Mucosa of descending colon (tissue), 3 donors: Measurements from ENCODE around the gene XRCC6. TPM values are rescaled to one million over a fixed set of nuclear protein-coding genes. Genes with fewer than 3 reads are reported as not detected.
"Not testable (repeated sequence)": the region's sequence is repeated elsewhere in the genome, so short reads cannot be mapped to it uniquely, and the experiment has no call there.

ENCODE experiments used
- ATAC-seq: fragments of 200-7000 bp; cut with Tn5 transposase; one replicate; pipeline ENCODE4 v1.9.1; 2020; ENCODE audit warnings: mild to moderate bottlenecking, moderate library complexity
- DNase-seq, 3 donors: peaks; one replicate each; pipeline ENCODE4 v3.0.0-alpha.2; 2020
- H3K36me3 ChIP-seq: fragments of 200-600 bp; one replicate; pipeline ENCODE4 v1.8.0; 2021; ENCODE audit warnings: low read depth, mild to moderate bottlenecking
- H3K4me1 ChIP-seq: fragments of 200-600 bp; one replicate; pipeline ENCODE4 v1.8.0; 2021; ENCODE audit warnings: low read depth, mild to moderate bottlenecking
- H3K4me3 ChIP-seq: fragments of 200-600 bp; one replicate; pipeline ENCODE4 v1.8.0; 2021; ENCODE audit warnings: mild to moderate bottlenecking
- H3K9me3 ChIP-seq: fragments of 200-600 bp; one replicate; pipeline ENCODE4 v1.8.0; 2021; ENCODE audit warnings: mild to moderate bottlenecking
- intact Hi-C, 2 donors: fragments of 100-400 bp; cut with DNase I in 1 of 2; cut with micrococcal nuclease in 1 of 2; formaldehyde crosslinking; loops; one replicate each; pipeline versions ENCODE4 v1.11.0 to v1.11.1; 2022; cut with DNase I, micrococcal nuclease
- total RNA-seq, 3 donors: library from RNA; stranded (reverse); fragmentation: NEBNext Ultra II Directional in 2 of 3; extraction: Animal tissue kit (Norgen Biotek cat#: 25700) in 2 of 3; gene quantifications; one replicate each; pipeline versions ENCODE4 v1.2.1 to v1.2.4, GENCODE V29; 2021 to 2023
- TF ChIP-seq, protein P1 (sequence below): fragments of 200-600 bp; IDR thresholded peaks from one replicate; pipeline ENCODE4 v1.8.0; 2022; ENCODE audit warnings: antibody characterized with exemption, mild to moderate bottlenecking
- donor health status: DM: no; HTN: no; CAD: no; lungs with moderate emphysema.
- donor health status: DM: no; HTN: no; CAD: no.
- donor health status: DM: no; HTN: yes; CAD: no.

Gene XRCC6
- total RNA-seq, 3 donors from 2014 or later, result 169 to 193 (median 177) TPM

DNA sequence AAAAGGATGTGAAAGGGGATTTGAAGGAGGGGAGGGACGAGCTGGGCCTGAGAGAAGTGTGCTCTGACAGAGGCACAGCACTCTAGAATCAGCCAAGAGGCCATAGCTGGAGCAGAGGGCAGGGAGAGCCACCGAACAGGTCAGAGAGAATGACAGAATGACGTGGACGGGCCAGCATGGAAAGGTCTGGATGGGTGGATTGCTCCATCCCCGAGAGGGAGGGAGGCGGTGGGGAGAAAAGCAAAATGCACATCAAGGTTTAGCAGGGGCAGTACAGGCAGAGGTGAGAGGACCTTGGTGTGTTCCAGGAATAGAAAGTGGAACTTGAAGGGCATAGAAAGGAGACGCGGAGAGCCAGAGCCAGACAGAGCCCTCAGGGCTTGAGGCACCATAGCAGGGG is 38.4 kb upstream of the XRCC6 start:
- H3K4me1 ChIP-seq, result peaks cover 6% of the 10 kb centered on the region
- TF ChIP-seq, protein P1, sequence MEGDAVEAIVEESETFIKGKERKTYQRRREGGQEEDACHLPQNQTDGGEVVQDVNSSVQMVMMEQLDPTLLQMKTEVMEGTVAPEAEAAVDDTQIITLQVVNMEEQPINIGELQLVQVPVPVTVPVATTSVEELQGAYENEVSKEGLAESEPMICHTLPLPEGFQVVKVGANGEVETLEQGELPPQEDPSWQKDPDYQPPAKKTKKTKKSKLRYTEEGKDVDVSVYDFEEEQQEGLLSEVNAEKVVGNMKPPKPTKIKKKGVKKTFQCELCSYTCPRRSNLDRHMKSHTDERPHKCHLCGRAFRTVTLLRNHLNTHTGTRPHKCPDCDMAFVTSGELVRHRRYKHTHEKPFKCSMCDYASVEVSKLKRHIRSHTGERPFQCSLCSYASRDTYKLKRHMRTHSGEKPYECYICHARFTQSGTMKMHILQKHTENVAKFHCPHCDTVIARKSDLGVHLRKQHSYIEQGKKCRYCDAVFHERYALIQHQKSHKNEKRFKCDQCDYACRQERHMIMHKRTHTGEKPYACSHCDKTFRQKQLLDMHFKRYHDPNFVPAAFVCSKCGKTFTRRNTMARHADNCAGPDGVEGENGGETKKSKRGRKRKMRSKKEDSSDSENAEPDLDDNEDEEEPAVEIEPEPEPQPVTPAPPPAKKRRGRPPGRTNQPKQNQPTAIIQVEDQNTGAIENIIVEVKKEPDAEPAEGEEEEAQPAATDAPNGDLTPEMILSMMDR, result no peak
- H3K4me3 ChIP-seq, result no peak overlapping the region
- peaks cover 8% of the 10 kb centered on the region for H3K36me3 ChIP-seq
- H3K9me3 ChIP-seq, result no peaks in the 10 kb centered on the region
- no peak for DNase-seq
- ATAC-seq, result no peak
- intact Hi-C loops, result no loop called here

DNA sequence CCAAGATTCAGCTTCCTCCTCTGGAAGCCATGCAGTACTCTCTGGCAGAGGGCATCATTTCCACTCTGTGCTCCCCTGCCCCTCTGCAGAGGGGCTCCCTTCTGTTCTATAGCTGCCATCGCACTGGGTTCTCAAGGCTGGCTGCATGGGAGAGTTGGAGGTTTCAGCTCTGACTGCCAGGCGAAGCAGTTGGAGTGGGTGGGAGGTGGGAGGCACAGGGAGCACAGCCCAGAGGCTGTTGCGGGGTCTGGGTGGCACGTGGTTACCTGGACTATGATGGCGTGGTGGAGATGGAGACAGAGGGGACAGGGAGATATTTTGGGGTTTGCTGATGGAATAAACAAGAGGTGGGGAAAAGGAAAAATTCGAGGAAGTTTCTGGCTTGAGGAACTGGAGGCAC is 36.2 kb upstream of the XRCC6 start:
- Histone ChIP-seq H3K9me3 (no peaks in the 10 kb centered on the region), H3K4me1 (peaks cover 19% of the 10 kb centered on the region), H3K4me3 (no peak overlapping the region), H3K36me3 (peaks cover 8% of the 10 kb centered on the region)
- TF ChIP-seq, protein P1, result no peak
- ATAC-seq, result no peak
- intact Hi-C loops, result no loop called here
- no peak for DNase-seq

DNA sequence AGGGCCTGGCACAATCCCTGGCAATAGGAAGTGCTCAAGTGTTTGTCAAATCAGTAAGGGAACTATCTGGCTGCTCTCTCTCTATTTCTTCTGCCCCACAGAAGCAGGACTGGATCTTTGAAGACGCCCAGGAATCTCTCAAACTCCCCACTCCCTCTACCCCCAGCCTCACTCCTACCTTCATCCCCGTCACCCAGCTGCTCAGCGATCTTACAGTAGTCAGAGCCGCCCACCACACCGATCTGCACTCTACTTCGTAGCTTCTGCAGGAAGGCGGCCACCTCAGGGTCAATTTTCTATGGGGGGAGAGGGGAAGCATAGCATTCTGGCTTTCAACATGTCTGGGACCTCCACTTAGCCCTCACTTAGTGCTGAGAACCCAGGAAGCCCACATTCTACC is 35.2 kb upstream of the XRCC6 start:
- H3K4me3 ChIP-seq, result no peak overlapping the region
- intact Hi-C loops, result no loop called here
- ATAC-seq, result no peak
- TF ChIP-seq, protein P1, result no peak
- H3K4me1 ChIP-seq, result peaks cover 19% of the 10 kb centered on the region
- H3K9me3 ChIP-seq, result no peaks in the 10 kb centered on the region
- peaks cover 8% of the 10 kb centered on the region for H3K36me3 ChIP-seq
- DNase-seq, result no peak

DNA sequence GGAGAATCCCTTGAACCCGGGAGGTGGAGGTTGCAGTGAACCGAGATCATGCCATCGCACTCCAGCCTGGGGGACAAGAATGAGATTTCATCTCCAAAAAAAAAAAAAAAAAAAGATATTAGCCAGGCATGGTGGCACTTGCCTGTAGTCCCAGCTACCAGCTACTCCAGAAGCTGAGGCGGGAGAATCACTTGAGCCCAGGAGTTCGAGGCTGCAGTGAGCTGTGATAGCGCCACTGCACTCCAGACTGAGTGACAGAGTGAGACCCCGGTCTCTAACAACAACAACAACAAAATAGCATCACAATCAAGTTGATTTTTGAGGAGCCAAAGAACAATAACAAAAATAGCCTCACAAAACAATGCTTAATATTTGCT is 33.8 kb upstream of the XRCC6 start:
- ATAC-seq (no peak), DNase-seq (no peak)
- intact Hi-C loops, result no loop called here
- Histone ChIP-seq H3K4me1 (peaks cover 19% of the 10 kb centered on the region), H3K9me3 (no peaks in the 10 kb centered on the region), H3K36me3 (peaks cover 8% of the 10 kb centered on the region), H3K4me3 (no peak overlapping the region)
- TF ChIP-seq, protein P1, result no peak

DNA sequence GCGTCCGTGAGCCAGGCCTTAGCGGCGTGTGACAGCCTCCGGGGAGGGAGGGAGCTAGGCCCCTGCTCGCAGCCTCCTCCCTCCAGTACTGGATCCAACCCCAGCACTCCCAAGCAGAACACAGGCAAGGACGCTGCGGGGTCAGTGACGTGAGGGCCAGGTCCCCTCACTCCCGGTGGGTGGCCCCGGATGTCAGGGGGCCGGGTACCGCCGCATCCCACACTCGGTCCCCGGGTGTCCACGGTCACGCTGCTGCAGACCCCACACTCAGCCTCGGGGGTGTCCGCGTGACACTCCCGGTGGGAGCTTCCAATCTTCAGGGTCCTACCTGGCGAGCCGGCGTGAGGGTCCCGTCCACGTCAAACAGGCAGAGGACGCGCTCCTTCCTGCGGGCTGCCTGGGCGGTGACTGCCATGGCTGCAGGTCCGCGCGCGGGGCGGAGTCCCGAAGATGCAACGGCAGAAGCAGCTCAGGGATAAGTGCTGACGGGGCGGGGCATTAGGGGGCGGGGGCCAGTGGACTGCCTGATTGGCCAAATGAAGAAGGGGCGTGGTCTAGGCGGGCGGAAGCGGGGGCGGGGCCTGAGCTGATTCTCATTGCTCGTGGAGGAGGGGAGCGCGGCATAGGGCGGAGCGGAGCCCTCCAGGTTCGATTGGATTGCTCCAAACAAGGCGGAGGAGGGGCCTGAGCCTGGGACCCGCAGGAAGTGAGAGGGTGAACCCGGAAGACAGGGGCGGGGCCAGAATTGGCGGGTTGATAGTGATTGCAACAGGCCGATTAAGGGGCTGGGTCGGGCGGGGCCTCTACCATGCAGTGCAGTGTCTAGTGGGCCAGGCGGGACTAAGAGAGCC is 31.5 kb upstream of the XRCC6 start, which contains the start of gene PMM1:
Gene PMM1, minus strand, starts transcription at position 450 of the 851 bp plus-strand sequence. Its CDS starts 35 bp downstream, at position 415.
- peak within 1 kb of the TSS; percentile 83 for H3K4me3 ChIP-seq
- TF ChIP-seq, protein P1, result no peak
- DNase-seq, result peak; percentile 100
- H3K4me1 ChIP-seq, result peaks cover 19% of the 10 kb centered on the region
- H3K36me3 ChIP-seq, result no peaks in the 10 kb centered on the region
- ATAC-seq, result peak; percentile 94
- H3K9me3 ChIP-seq, result no peaks in the 10 kb centered on the region
- intact Hi-C loops, result loop anchor here in 1 of 2 donors (10.0 kb wide), 1 partner anchor 45 kb away; the partner anchor contains the start of gene POLR3H

DNA sequence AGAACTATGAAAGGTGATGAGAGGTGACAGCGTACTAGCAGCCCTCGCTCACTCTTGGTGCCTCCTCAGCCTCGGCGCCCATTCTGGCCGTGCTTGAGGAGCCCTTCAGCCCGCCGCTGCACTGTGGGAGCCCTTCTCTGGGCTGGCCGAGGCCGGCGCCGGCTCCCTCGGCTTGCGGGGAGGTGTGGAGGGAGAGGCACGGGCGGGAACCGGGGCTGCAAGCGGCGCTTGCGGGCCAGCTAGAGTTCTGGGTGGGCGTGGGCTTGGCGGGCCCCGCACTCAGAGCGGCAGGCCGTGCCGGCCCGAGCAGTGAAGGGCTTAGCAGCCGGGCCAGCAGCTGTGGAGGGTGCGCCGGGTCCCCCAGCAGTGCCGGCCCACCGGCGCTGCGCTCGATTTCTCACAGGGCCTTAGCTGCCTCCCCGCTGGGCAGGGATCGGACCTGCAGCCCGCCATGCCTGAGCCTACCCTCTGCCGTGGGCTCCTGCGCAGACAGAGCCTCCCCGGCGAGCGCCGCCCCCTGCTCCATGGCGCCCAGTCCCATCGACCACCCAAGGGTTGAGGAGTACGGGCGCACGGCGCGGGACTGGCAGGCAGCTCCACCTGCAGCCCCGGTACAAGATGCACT is 27.6 kb upstream of the XRCC6 start:
- not testable (repeated sequence) for H3K4me3 ChIP-seq, ATAC-seq, H3K9me3 ChIP-seq, H3K4me1 ChIP-seq, H3K36me3 ChIP-seq
- intact Hi-C loops, result loop anchor here in 1 of 2 donors (10.0 kb wide), 1 partner anchor 49 kb away; the partner anchor contains the start of gene POLR3H
- DNase-seq, result peak in 2 of 3 donors; percentile 19 to 34
